SJSA1 (cell line): Measurements from ENCODE around the gene PCDHGB4. TPM values are rescaled to one million over a fixed set of nuclear protein-coding genes. Genes with fewer than 3 reads are reported as not detected.
"Not testable (repeated sequence)": the region's sequence is repeated elsewhere in the genome, so short reads cannot be mapped to it uniquely, and the experiment has no call there.

Source experiments
- DNase-seq, 2 experiments: peaks; one replicate each; pipeline ENCODE4 v3.0.0-alpha.2; 2015 to 2020; ENCODE audit warnings: low spot score in 2 of 2, low read depth in 1 of 2
- H3K27ac ChIP-seq: fragments of 250-450 bp; sonication (Bioruptor Pico); 2 replicates; pipeline ENCODE4 v1.5.1; 2020; ENCODE audit warnings: mild to moderate bottlenecking, moderate library complexity
- H3K27me3 ChIP-seq: fragments of 250-450 bp; sonication (Bioruptor Pico); replicated peaks from 2 replicates; pipeline ENCODE4 v1.5.1; 2020; ENCODE audit warnings: mild to moderate bottlenecking, moderate library complexity
- H3K36me3 ChIP-seq: fragments of 250-450 bp; sonication (Bioruptor Pico); 2 replicates; pipeline ENCODE4 v1.5.1; 2020; ENCODE audit warnings: mild to moderate bottlenecking
- H3K4me1 ChIP-seq: fragments of 250-450 bp; sonication (Bioruptor Pico); replicated peaks from 2 replicates; pipeline ENCODE4 v1.6.1; 2021; ENCODE audit warnings: mild to moderate bottlenecking
- H3K4me3 ChIP-seq: fragments of 250-450 bp; sonication (Bioruptor Pico); 2 replicates; pipeline ENCODE4 v1.5.1; 2020; ENCODE audit warnings: mild to moderate bottlenecking
- H3K9me3 ChIP-seq: fragments of 250-450 bp; sonication (Bioruptor Pico); replicated peaks from 2 replicates; pipeline ENCODE4 v1.5.1; 2020; ENCODE audit warnings: mild to moderate bottlenecking
- total RNA-seq: library from RNA; depleted of rRNA; stranded (reverse); fragments of >200 nt; shearing (Covaris generic); gene quantifications from 2 replicates; pipeline ENCODE4 v1.2.3, GENCODE V29; 2014

PCDHGB4 gene
- total RNA-seq, 1 experiment from 2014 or later, result 0.18 TPM

- peaks cover 36% of the 10 kb centered on the region for H3K9me3 ChIP-seq
- not testable (repeated sequence) for H3K36me3 ChIP-seq, H3K4me3 ChIP-seq, H3K27ac ChIP-seq, H3K27me3 ChIP-seq, H3K4me1 ChIP-seq
- peak in 1 of 2 experiments; percentile 44 for DNase-seq
Observed at GRCh38 chr5:141375444-141376155, 11.9 kb upstream of the PCDHGB4 start.

- peak within 1 kb of the TSS; percentile 9; the same call in 1 of the 2 replicates for H3K4me3 ChIP-seq
- DNase-seq, result no peak
- no peaks in the 10 kb centered on the region for H3K27me3 ChIP-seq
Observed at GRCh38 chr5:141382469-141383294, 4.8 kb upstream of the PCDHGB4 start, which contains the start of gene PCDHGA7. PCDHGA7 (plus strand) TSS chr5:141382742; CDS start chr5:141382900, 158 bp downstream.

GRCh38 chr5:141383345-141383744, 4.2 kb upstream of the PCDHGB4 start:
- H3K27ac ChIP-seq, result no peak overlapping the region
- DNase-seq, result no peak
- no peaks in the 10 kb centered on the region for H3K4me1 ChIP-seq
- peaks cover 31% of the 10 kb centered on the region for H3K9me3 ChIP-seq
- no peaks in the 10 kb centered on the region for H3K36me3 ChIP-seq
- no peak overlapping the region for H3K4me3 ChIP-seq
- no peaks in the 10 kb centered on the region for H3K27me3 ChIP-seq

More at GRCh38 chr5:141382469-141383294, 4.8 kb upstream of the PCDHGB4 start, which contains the start of gene PCDHGA7:
- H3K27ac ChIP-seq, result no peak within 1 kb of the TSS
- peaks cover 29% of the 10 kb centered on the region for H3K9me3 ChIP-seq
- no peaks in the 10 kb centered on the region for H3K36me3 ChIP-seq
- H3K4me1 ChIP-seq, result no peaks in the 10 kb centered on the region

- no peak overlapping the region for H3K27ac ChIP-seq
- no peaks in the 10 kb centered on the region for H3K4me1 ChIP-seq
- H3K4me3 ChIP-seq, result no peak overlapping the region
Observed at GRCh38 chr5:141384471-141385267, 2.8 kb upstream of the PCDHGB4 start.

GRCh38 chr5:141388661-141389060, 1.2 kb downstream of the PCDHGB4 start:
- Histone ChIP-seq H3K36me3 (no peaks in the 10 kb centered on the region), H3K4me3 (no peak overlapping the region), H3K27me3 (no peaks in the 10 kb centered on the region), H3K4me1 (no peaks in the 10 kb centered on the region), H3K9me3 (peaks cover 36% of the 10 kb centered on the region), H3K27ac (no peak overlapping the region)
- DNase-seq, result no peak

More at GRCh38 chr5:141384471-141385267, 2.8 kb upstream of the PCDHGB4 start:
- Histone ChIP-seq H3K27me3 (no peaks in the 10 kb centered on the region), H3K36me3 (no peaks in the 10 kb centered on the region), H3K9me3 (peaks cover 39% of the 10 kb centered on the region)
- no peak for DNase-seq

GRCh38 chr5:141389153-141390042, 1.9 kb downstream of the PCDHGB4 start:
- Histone ChIP-seq H3K4me1 (no peaks in the 10 kb centered on the region), H3K27ac (no peak overlapping the region), H3K9me3 (peaks cover 37% of the 10 kb centered on the region), H3K4me3 (no peak overlapping the region), H3K27me3 (no peaks in the 10 kb centered on the region), H3K36me3 (no peaks in the 10 kb centered on the region)
- no peak for DNase-seq

GRCh38 chr5:141392429-141393198, 5.1 kb downstream of the PCDHGB4 start, which contains the start of gene PCDHGA8:
PCDHGA8 (plus strand) TSS chr5:141392633; CDS start chr5:141392814, 181 bp downstream.
- Histone ChIP-seq H3K4me3 (no peak within 1 kb of the TSS), H3K27me3 (no peaks in the 10 kb centered on the region), H3K27ac (no peak within 1 kb of the TSS), H3K36me3 (no peaks in the 10 kb centered on the region), H3K4me1 (no peaks in the 10 kb centered on the region), H3K9me3 (peaks cover 40% of the 10 kb centered on the region)
- DNase-seq, result no peak

GRCh38 chr5:141393267-141393666, 5.8 kb downstream of the PCDHGB4 start:
- Histone ChIP-seq H3K27ac (no peak overlapping the region), H3K4me3 (no peak overlapping the region), H3K9me3 (peaks cover 39% of the 10 kb centered on the region), H3K36me3 (no peaks in the 10 kb centered on the region), H3K27me3 (no peaks in the 10 kb centered on the region), H3K4me1 (no peaks in the 10 kb centered on the region)
- DNase-seq, result no peak

- H3K4me1 ChIP-seq, H3K27me3 ChIP-seq, DNase-seq, H3K36me3 ChIP-seq, H3K27ac ChIP-seq, H3K4me3 ChIP-seq: not testable (repeated sequence)
- H3K9me3 ChIP-seq, result peaks cover 39% of the 10 kb centered on the region
Observed at GRCh38 chr5:141394401-141395187, 7.1 kb downstream of the PCDHGB4 start.

GRCh38 chr5:141397756-141398551, 10.5 kb downstream of the PCDHGB4 start, which contains the start of gene PCDHGB5:
PCDHGB5 (plus strand) TSS chr5:141397947; CDS start chr5:141398128, 181 bp downstream.
- not testable (repeated sequence) for DNase-seq, H3K27ac ChIP-seq, H3K27me3 ChIP-seq, H3K4me1 ChIP-seq, H3K36me3 ChIP-seq, H3K4me3 ChIP-seq
- peaks cover 41% of the 10 kb centered on the region for H3K9me3 ChIP-seq

GRCh38 chr5:141398608-141399007, 11.1 kb downstream of the PCDHGB4 start:
- H3K36me3 ChIP-seq, result no peaks in the 10 kb centered on the region
- H3K27ac ChIP-seq, result no peak overlapping the region
- no peak overlapping the region for H3K4me3 ChIP-seq
- no peak for DNase-seq
- no peaks in the 10 kb centered on the region for H3K4me1 ChIP-seq
- H3K9me3 ChIP-seq, result peaks cover 40% of the 10 kb centered on the region
- no peaks in the 10 kb centered on the region for H3K27me3 ChIP-seq
